Measurements from ENCODE around the gene COPS8.

- TF ChIP-seq CTCF (IDR thresholded peaks at IDR 0.05; ENCODE audit: insufficient read depth, low read depth, low read length) (no peak), EZH2 (IDR thresholded peaks at IDR 0.05; ENCODE audit: insufficient read depth, low read length) (no peak)
These were observed 15.7 kb downstream of the COPS8 start for GRCh38 chr2:237101118-237101979.
